DND-41 (cell line): ENCODE data around the gene BLOC1S2.
"Not testable (repeated sequence)": the region's sequence is repeated elsewhere in the genome, so short reads cannot be mapped to it uniquely, and the experiment has no call there.

Experiments used
- ATAC-seq: fragments of 200-7000 bp; cut with Tn5 transposase; 3 replicates; pipeline ENCODE4 v1.9.1; 2021; ENCODE audit warnings: low read depth; ENCODE audit not compliant: insufficient read depth
- DNase-seq: peaks from one replicate; pipeline ENCODE4 v3.0.0-alpha.2; 2020
- H2AFZ ChIP-seq: 2 replicates; pipeline ENCODE4 v1.6.0; 2012; ENCODE audit warnings: low read depth, low read length
- H3K27ac ChIP-seq: 2 replicates; pipeline ENCODE4 v1.5.1; 2012; ENCODE audit warnings: low read length, inconsistent platforms
- H3K27me3 ChIP-seq: fragments of 200-600 bp; sonication (generic); 2 replicates; pipeline ENCODE4 v1.6.0; 2012; ENCODE audit warnings: low read length, mild to moderate bottlenecking, inconsistent platforms; ENCODE audit not compliant: insufficient read depth, poor library complexity
- H3K36me3 ChIP-seq: 2 replicates; pipeline ENCODE4 v1.5.1; 2012; ENCODE audit warnings: low read length, inconsistent platforms; ENCODE audit not compliant: insufficient read depth
- H3K4me1 ChIP-seq: 2 replicates; pipeline ENCODE4 v1.5.1; 2012; ENCODE audit warnings: mild to moderate bottlenecking, low read length; ENCODE audit not compliant: insufficient read depth
- H3K4me2 ChIP-seq: 2 replicates; pipeline ENCODE4 v1.6.0; 2012; ENCODE audit warnings: mild to moderate bottlenecking, moderate library complexity, low read length, inconsistent platforms; ENCODE audit not compliant: insufficient read depth
- H3K4me3 ChIP-seq, 2 experiments: fragments of 200-600 bp in 1 of 2; shearing (Covaris generic) in 1 of 2; 2 replicates each; pipeline ENCODE4 v1.5.1; 2012 to 2016; ENCODE audit warnings: inconsistent platforms in 2 of 2, low read length in 2 of 2, mild to moderate bottlenecking in 2 of 2, low read depth in 1 of 2, moderate library complexity in 1 of 2
- H3K79me2 ChIP-seq: 2 replicates; pipeline ENCODE4 v1.6.0; 2012; ENCODE audit warnings: low read length, inconsistent platforms; ENCODE audit not compliant: insufficient read depth
- H3K9ac ChIP-seq: 2 replicates; pipeline ENCODE4 v1.6.0; 2012; ENCODE audit warnings: low read depth, mild to moderate bottlenecking, inconsistent platforms, low read length, moderate library complexity
- H3K9me3 ChIP-seq: 2 replicates; pipeline ENCODE4 v1.5.1; 2012; ENCODE audit warnings: low read length, moderate library complexity, mild to moderate bottlenecking, inconsistent platforms; ENCODE audit not compliant: insufficient read depth, severe bottlenecking
- H4K20me1 ChIP-seq: 2 replicates; pipeline ENCODE4 v1.6.0; 2012; ENCODE audit warnings: low read length; ENCODE audit not compliant: insufficient read depth
- CTCF ChIP-seq: IDR thresholded peaks from 2 replicates; pipeline ENCODE4 v1.5.1; 2012; ENCODE audit warnings: borderline replicate concordance, low read length, moderate library complexity, mild to moderate bottlenecking; ENCODE audit not compliant: poor library complexity, severe bottlenecking; ENCODE audit errors: extremely low read depth
- EZH2 ChIP-seq: IDR thresholded peaks from 3 replicates; pipeline ENCODE4 v1.6.1; 2012; ENCODE audit warnings: borderline replicate concordance, low read depth, mild to moderate bottlenecking, moderate library complexity, low read length, inconsistent platforms; ENCODE audit not compliant: severe bottlenecking

Gene BLOC1S2

DNA sequence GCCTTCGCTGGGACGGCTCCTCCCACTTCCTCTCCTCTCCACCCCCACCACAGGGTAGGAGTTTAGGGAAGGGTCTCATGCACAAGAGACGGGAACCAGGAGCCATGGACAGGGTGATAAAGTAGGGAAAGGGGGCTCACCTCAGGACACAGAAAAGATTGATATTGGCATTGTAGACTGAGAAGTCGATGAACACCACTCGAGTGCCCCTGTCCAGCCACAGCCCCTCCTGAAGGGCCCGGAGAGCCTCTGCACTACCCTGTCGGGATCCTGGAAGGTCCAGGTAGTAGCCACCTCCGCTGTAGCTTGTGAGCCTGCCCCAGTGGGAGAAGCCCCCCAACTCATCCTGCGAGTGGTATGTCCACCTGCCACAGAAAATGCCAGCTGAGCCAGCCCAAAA, 10.8 kb upstream of the BLOC1S2 start:
- Histone ChIP-seq H3K36me3 (no peaks in the 10 kb centered on the region), H3K4me1 (no peaks in the 10 kb centered on the region), H3K9ac (no peak overlapping the region), H2AFZ (no peak overlapping the region), H4K20me1 (no peaks in the 10 kb centered on the region), H3K27ac (no peak overlapping the region), H3K79me2 (no peaks in the 10 kb centered on the region), H3K27me3 (peaks cover 4% of the 10 kb centered on the region), H3K4me3 (no peak overlapping the region), H3K9me3 (no peaks in the 10 kb centered on the region), H3K4me2 (no peak overlapping the region)
- no peak for ATAC-seq
- TF ChIP-seq CTCF (no peak), EZH2 (no peak)
- no peak for DNase-seq

GRCh38 chr10:100293066-100293465, 6.6 kb upstream of the BLOC1S2 start:
- Histone ChIP-seq H3K4me2 (no peak overlapping the region), H3K79me2 (no peaks in the 10 kb centered on the region), H3K4me3 (no peak overlapping the region), H3K27me3 (peaks cover 4% of the 10 kb centered on the region), H3K9ac (no peak overlapping the region), H3K4me1 (no peaks in the 10 kb centered on the region), H3K9me3 (no peaks in the 10 kb centered on the region), H3K27ac (no peak overlapping the region), H2AFZ (no peak overlapping the region), H3K36me3 (no peaks in the 10 kb centered on the region), H4K20me1 (no peaks in the 10 kb centered on the region)
- TF ChIP-seq EZH2 (no peak), CTCF (no peak)
- no peak for ATAC-seq
- no peak for DNase-seq

- H3K4me3 ChIP-seq, H3K4me1 ChIP-seq, H3K9ac ChIP-seq, H3K27ac ChIP-seq, H4K20me1 ChIP-seq, ATAC-seq, H3K36me3 ChIP-seq, H2AFZ ChIP-seq, H3K27me3 ChIP-seq, DNase-seq, H3K79me2 ChIP-seq, H3K9me3 ChIP-seq, H3K4me2 ChIP-seq: not testable (repeated sequence)
These were observed 5.8 kb upstream of the BLOC1S2 start for GRCh38 chr10:100292300-100292699.

GRCh38 chr10:100291356-100291755, 4.9 kb upstream of the BLOC1S2 start:
- no peaks in the 10 kb centered on the region for H4K20me1 ChIP-seq
- H3K79me2 ChIP-seq: peaks cover 3% of the 10 kb centered on the region
- peaks cover 4% of the 10 kb centered on the region for H3K27me3 ChIP-seq
- TF ChIP-seq EZH2: no peak
- no peak for TF ChIP-seq CTCF
- peaks cover 9% of the 10 kb centered on the region for H3K4me1 ChIP-seq
- H3K4me3 ChIP-seq: no peak overlapping the region
- H3K4me2 ChIP-seq: no peak overlapping the region
- H3K9me3 ChIP-seq: no peaks in the 10 kb centered on the region
- no peak overlapping the region for H3K9ac ChIP-seq
- ATAC-seq (no peak), DNase-seq (no peak)
- no peaks in the 10 kb centered on the region for H3K36me3 ChIP-seq
- H3K27ac ChIP-seq: no peak overlapping the region
- H2AFZ ChIP-seq: no peak overlapping the region
